Upper lobe of right lung (tissue), 1 donor: ENCODE results near the gene FHAD1. TPM values are rescaled to one million over a fixed set of nuclear protein-coding genes. Genes with fewer than 3 reads are reported as not detected.

ENCODE experiments used
- ATAC-seq: fragments of 200-7000 bp; cut with Tn5 transposase; one replicate; pipeline ENCODE4 v1.9.1; 2020; ENCODE audit warnings: mild to moderate bottlenecking, moderate library complexity
- DNase-seq: peaks from one replicate; pipeline ENCODE4 v3.0.0-alpha.2; 2020
- H3K27ac ChIP-seq: fragments of 200-600 bp; one replicate; pipeline ENCODE4 v1.8.0; 2022
- H3K27me3 ChIP-seq: fragments of 200-600 bp; one replicate; pipeline ENCODE4 v1.8.0; 2022; ENCODE audit warnings: mild to moderate bottlenecking
- H3K36me3 ChIP-seq: fragments of 200-600 bp; one replicate; pipeline ENCODE4 v1.8.0; 2022
- H3K4me1 ChIP-seq: fragments of 200-600 bp; one replicate; pipeline ENCODE4 v1.8.0; 2022
- H3K4me3 ChIP-seq: fragments of 200-600 bp; one replicate; pipeline ENCODE4 v1.8.0; 2022; ENCODE audit warnings: mild to moderate bottlenecking
- H3K9me3 ChIP-seq: fragments of 200-600 bp; one replicate; pipeline ENCODE4 v1.8.0; 2022
- CTCF ChIP-seq: fragments of 200-600 bp; IDR thresholded peaks from one replicate; pipeline ENCODE4 v1.8.0; 2022; ENCODE audit warnings: antibody characterized with exemption
- intact Hi-C: fragments of 100-400 bp; cut with DNase I; formaldehyde crosslinking; loops from one replicate; pipeline ENCODE4 v1.11.0; 2022
- total RNA-seq: library from RNA; stranded (reverse); fragmentation: NEBNext Ultra II Directional; extraction: Animal tissue kit (Norgen Biotek cat#: 25700); gene quantifications from one replicate; pipeline ENCODE4 v1.2.1, GENCODE V29; 2021
- donor health status: DM: no; HTN: yes; CAD: no; lungs with severe emphysema.

Gene FHAD1
- total RNA-seq, 1 donor from 2014 or later, result 2.4 TPM

- intact Hi-C loops, result no loop called here
- Histone ChIP-seq H3K27ac (no peak overlapping the region), H3K4me3 (no peak overlapping the region), H3K36me3 (no peaks in the 10 kb centered on the region), H3K4me1 (no peaks in the 10 kb centered on the region), H3K9me3 (no peaks in the 10 kb centered on the region), H3K27me3 (no peaks in the 10 kb centered on the region)
- TF ChIP-seq CTCF, result no peak
- ATAC-seq (no peak), DNase-seq (no peak)
These were observed 197.7 kb downstream of the FHAD1 start for GRCh38 chr1:15444468-15445389.

- Histone ChIP-seq H3K9me3 (no peaks in the 10 kb centered on the region), H3K4me3 (no peak overlapping the region), H3K27ac (no peak overlapping the region), H3K4me1 (no peaks in the 10 kb centered on the region), H3K36me3 (no peaks in the 10 kb centered on the region), H3K27me3 (no peaks in the 10 kb centered on the region)
- no peak for TF ChIP-seq CTCF
- intact Hi-C loops, result no loop called here
- no peak for ATAC-seq
- DNase-seq, result no peak
These were observed 198.5 kb downstream of the FHAD1 start for GRCh38 chr1:15445390-15446122.

- no peak for DNase-seq
- ATAC-seq, result no peak
- no peaks in the 10 kb centered on the region for H3K4me1 ChIP-seq
These were observed 199.2 kb downstream of the FHAD1 start for GRCh38 chr1:15446212-15446611.

More at GRCh38 chr1:15446212-15446611, 199.2 kb downstream of the FHAD1 start:
- intact Hi-C loops, result no loop called here
- Histone ChIP-seq H3K27me3 (no peaks in the 10 kb centered on the region), H3K9me3 (no peaks in the 10 kb centered on the region), H3K27ac (no peak overlapping the region), H3K4me3 (no peak overlapping the region), H3K36me3 (no peaks in the 10 kb centered on the region)
- no peak for TF ChIP-seq CTCF

Other genes starting within 250 kb of the FHAD1 start
- 14.7 TPM for gene TMEM51, start 93.5 kb upstream of the FHAD1 start, total RNA-seq
- gene EFHD2, start 162.7 kb downstream of the FHAD1 start, total RNA-seq, result 64.3 TPM
- gene CTRC, start 191.2 kb downstream of the FHAD1 start, total RNA-seq, result 0.23 TPM
- gene CELA2A, start 209.5 kb downstream of the FHAD1 start, total RNA-seq, result not detected
- gene CELA2B, start 228.9 kb downstream of the FHAD1 start, total RNA-seq, result not detected